Mesenchymal stem cell (in vitro differentiated cells and primary cell): ENCODE data around the gene IWS1.

Experiments
- DNase-seq: peaks from one replicate; pipeline ENCODE4 v3.0.0-alpha.2; 2013
- H2AFZ ChIP-seq: one replicate; pipeline ENCODE4 v1.6.1; 2013; ENCODE audit warnings: low read depth, mild to moderate bottlenecking, control low read depth, inconsistent platforms, low read length, moderate library complexity
- H2AK5ac ChIP-seq: 2 replicates; pipeline ENCODE4 v1.6.1; 2013; ENCODE audit warnings: low read length, moderate library complexity, mild to moderate bottlenecking, inconsistent platforms; ENCODE audit not compliant: severe bottlenecking
- H2BK120ac ChIP-seq: one replicate; pipeline ENCODE4 v1.6.1; 2013; ENCODE audit warnings: low read depth, mild to moderate bottlenecking, inconsistent platforms, low read length, moderate library complexity
- H2BK12ac ChIP-seq, 2 experiments: one replicate each; pipeline ENCODE4 v1.6.1; 2013; ENCODE audit warnings: inconsistent platforms in 2 of 2, low read length in 2 of 2, mild to moderate bottlenecking in 2 of 2, moderate library complexity in 2 of 2, control low read depth in 1 of 2
- H2BK15ac ChIP-seq: one replicate; pipeline ENCODE4 v1.6.1; 2013; ENCODE audit warnings: mild to moderate bottlenecking, low read depth, inconsistent platforms; ENCODE audit not compliant: poor library complexity, severe bottlenecking
- H2BK5ac ChIP-seq: 2 replicates; pipeline ENCODE4 v1.6.1; 2013; ENCODE audit warnings: low read depth, mild to moderate bottlenecking, low read length, control low read depth, inconsistent platforms; ENCODE audit not compliant: poor library complexity, severe bottlenecking
- H3K14ac ChIP-seq, 2 experiments: one replicate each; pipeline ENCODE4 v1.6.1; 2013; ENCODE audit warnings: inconsistent platforms in 2 of 2, low read length in 2 of 2, control low read depth in 1 of 2, mild to moderate bottlenecking in 1 of 2, moderate library complexity in 1 of 2
- H3K18ac ChIP-seq, 2 experiments: one replicate each; pipeline ENCODE4 v1.6.1; 2013; ENCODE audit warnings: inconsistent platforms in 2 of 2, low read length in 2 of 2, control low read depth in 1 of 2, low read depth in 1 of 2, mild to moderate bottlenecking in 1 of 2
- H3K23ac ChIP-seq, 2 experiments: one replicate each; pipeline ENCODE4 v1.6.1; 2013; ENCODE audit warnings: inconsistent platforms in 2 of 2, low read length in 2 of 2, mild to moderate bottlenecking in 2 of 2, moderate library complexity in 2 of 2, control low read depth in 1 of 2
- H3K27ac ChIP-seq: 2 replicates; pipeline ENCODE4 v1.5.1; 2013; ENCODE audit warnings: mild to moderate bottlenecking, moderate library complexity, low read length, control low read depth, inconsistent platforms; ENCODE audit not compliant: poor library complexity, severe bottlenecking
- H3K27me3 ChIP-seq, 2 experiments: 2 replicates each; pipeline versions ENCODE4 v1.6.1 to v1.7.0; 2013; ENCODE audit warnings: low read length in 2 of 2, mild to moderate bottlenecking in 2 of 2, moderate library complexity in 2 of 2, control low read depth in 1 of 2, inconsistent platforms in 1 of 2; ENCODE audit not compliant: control insufficient read depth in 1 of 2, insufficient read depth in 1 of 2
- H3K36me3 ChIP-seq, 2 experiments: 2 replicates each; pipeline versions ENCODE4 v1.6.1 to v1.7.0; 2013; ENCODE audit warnings: low read length in 2 of 2, control low read depth in 1 of 2, inconsistent platforms in 1 of 2, low read depth in 1 of 2, mild to moderate bottlenecking in 1 of 2; ENCODE audit not compliant: insufficient read depth in 2 of 2, control insufficient read depth in 1 of 2
- H3K4ac ChIP-seq, 2 experiments: one replicate each; pipeline ENCODE4 v1.6.1; 2013; ENCODE audit warnings: inconsistent platforms in 2 of 2, low read length in 2 of 2, mild to moderate bottlenecking in 2 of 2, moderate library complexity in 2 of 2, control low read depth in 1 of 2, low read depth in 1 of 2
- H3K4me1 ChIP-seq: 2 replicates; pipeline ENCODE4 v1.6.1; 2013; ENCODE audit warnings: low read depth, low read length, control low read depth; ENCODE audit not compliant: control insufficient read depth, insufficient read depth
- H3K4me2 ChIP-seq: 2 replicates; pipeline ENCODE4 v1.6.1; 2013; ENCODE audit warnings: low read length, mild to moderate bottlenecking, inconsistent platforms; ENCODE audit not compliant: poor library complexity, severe bottlenecking
- H3K4me3 ChIP-seq, 2 experiments: 2 replicates each; pipeline versions ENCODE4 v1.5.1 to v1.7.0; 2013; ENCODE audit warnings: low read length in 2 of 2, mild to moderate bottlenecking in 2 of 2, control low read depth in 1 of 2, low read depth in 1 of 2; ENCODE audit not compliant: insufficient read depth in 1 of 2
- H3K79me1 ChIP-seq: replicated peaks from 2 replicates; pipeline ENCODE4 v1.6.1; 2013; ENCODE audit warnings: mild to moderate bottlenecking, control low read depth, low read length, inconsistent platforms; ENCODE audit not compliant: poor library complexity, severe bottlenecking
- H3K9ac ChIP-seq: 2 replicates; pipeline ENCODE4 v1.7.0; 2013; ENCODE audit warnings: mild to moderate bottlenecking, low read length, moderate library complexity
- H3K9me3 ChIP-seq: 2 replicates; pipeline ENCODE4 v1.7.0; 2013; ENCODE audit warnings: mild to moderate bottlenecking, low read length; ENCODE audit not compliant: control insufficient read depth
- H4K8ac ChIP-seq: one replicate; pipeline ENCODE4 v1.6.1; 2013; ENCODE audit warnings: inconsistent platforms, mild to moderate bottlenecking, low read length, moderate library complexity
- H4K91ac ChIP-seq: one replicate; pipeline ENCODE4 v1.6.1; 2013; ENCODE audit warnings: mild to moderate bottlenecking, low read length, inconsistent platforms
- WGBS: methylation state at CpG from one replicate; pipeline ENCODE4 v1.1.7; 2013; ENCODE audit warnings: mixed read lengths; 5-methylcytosine and 5-hydroxymethylcytosine counted together

IWS1 gene

DNA sequence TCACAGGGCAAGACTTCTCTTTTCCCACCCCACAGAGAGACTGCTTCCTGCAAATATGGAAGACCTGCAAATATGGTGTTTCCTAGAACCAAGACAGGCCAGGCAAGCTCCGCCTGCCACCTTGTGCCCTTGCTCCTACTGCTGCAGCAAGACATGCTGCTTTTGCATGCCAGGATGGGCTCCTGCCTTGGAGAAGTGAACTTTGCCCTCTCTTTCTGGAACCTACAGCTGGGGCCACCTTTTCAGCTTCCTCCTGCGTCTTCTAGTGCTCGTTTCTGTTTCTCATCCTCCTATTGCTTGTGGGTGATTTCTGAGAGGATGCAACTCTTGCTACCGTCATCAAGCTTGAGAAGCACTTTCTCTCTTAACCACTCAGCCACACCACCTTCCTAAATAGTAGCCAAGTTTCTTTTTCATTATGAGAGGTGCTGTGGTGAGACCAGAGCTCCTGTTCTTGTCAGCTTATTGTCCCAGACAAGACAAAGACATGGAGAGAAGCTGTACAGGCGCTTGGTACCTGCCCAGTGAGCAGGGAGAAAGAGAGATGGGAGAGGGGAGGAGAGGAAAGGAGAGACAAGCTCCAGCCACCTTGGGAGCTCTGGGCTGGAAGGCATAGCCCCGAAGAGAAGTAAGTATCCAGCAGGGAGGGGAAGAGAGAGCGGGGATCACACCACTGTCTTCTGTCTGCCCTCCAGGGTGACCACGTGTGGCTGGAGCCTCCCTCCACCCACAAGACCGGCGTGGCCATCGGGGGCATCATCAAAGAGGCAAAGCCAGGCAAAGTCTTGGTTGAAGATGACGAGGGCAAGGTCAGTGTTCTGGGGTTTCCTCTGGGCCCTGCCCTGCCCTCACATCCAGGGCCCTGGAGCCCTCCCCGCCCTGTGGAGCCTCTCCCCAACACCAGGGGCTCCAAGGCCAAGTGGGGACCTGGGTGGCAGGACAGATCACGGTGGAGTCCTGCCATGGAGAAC lies 37.5 kb upstream of the IWS1 start:
- Histone ChIP-seq H3K14ac (no peak overlapping the region), H3K9me3 (no peaks in the 10 kb centered on the region), H3K4me1 (no peaks in the 10 kb centered on the region), H3K4me3 (no peak overlapping the region), H2BK5ac (no peak overlapping the region), H2BK12ac (no peak overlapping the region), H3K79me1 (no peaks in the 10 kb centered on the region), H3K9ac (no peak overlapping the region), H3K27me3 (peaks cover 20 to 21% of the 10 kb centered on the region in 2 experiments), H2AFZ (no peak overlapping the region), H3K23ac (no peak overlapping the region), H3K36me3 (no peaks in the 10 kb centered on the region), H3K4ac (no peak overlapping the region), H4K91ac (no peak overlapping the region), H3K18ac (no peak overlapping the region), H3K4me2 (no peak overlapping the region), H2AK5ac (no peak overlapping the region), H2BK120ac (no peak overlapping the region), H3K27ac (no peak overlapping the region), H4K8ac (no peak overlapping the region), H2BK15ac (no peak overlapping the region)
- DNase-seq: no peak
- WGBS: 84% methylated on average over 11 of the region's 14 CpGs

DNA sequence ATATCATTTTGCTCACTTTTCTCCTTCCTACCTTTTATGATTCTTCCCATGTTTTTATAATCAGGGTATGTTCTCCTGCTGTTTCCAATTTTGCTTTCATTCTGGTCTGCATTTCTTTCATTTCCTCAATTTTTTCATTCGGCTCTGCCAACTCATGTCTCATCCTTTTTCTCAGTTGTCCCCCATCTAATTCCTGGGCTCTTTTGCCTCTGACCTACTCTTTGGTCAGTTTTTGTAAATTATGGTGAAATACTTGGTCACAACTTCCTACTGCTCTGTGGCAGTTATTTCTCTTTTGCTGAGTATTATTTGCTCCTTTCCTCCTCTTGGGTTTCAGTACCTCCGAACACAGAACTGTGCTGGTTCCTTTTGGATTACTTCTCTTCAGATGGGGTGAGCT lies 36.6 kb upstream of the IWS1 start:
- no peak overlapping the region for H2BK120ac ChIP-seq
- H4K8ac ChIP-seq: no peak overlapping the region
- no peak overlapping the region for H3K18ac ChIP-seq
- H3K4me3 ChIP-seq: no peak overlapping the region
- no peak overlapping the region for H3K4me2 ChIP-seq
- no peaks in the 10 kb centered on the region for H3K4me1 ChIP-seq
- no peak overlapping the region for H3K14ac ChIP-seq
- H3K36me3 ChIP-seq: no peaks in the 10 kb centered on the region
- no CpG with 5 or more reads among the region's 2 CpGs for WGBS
- no peak overlapping the region for H2BK5ac ChIP-seq
- H2AFZ ChIP-seq: no peak overlapping the region
- no peak overlapping the region for H3K27ac ChIP-seq
- H4K91ac ChIP-seq: no peak overlapping the region
- no peaks in the 10 kb centered on the region for H3K9me3 ChIP-seq
- DNase-seq: no peak
- H2AK5ac ChIP-seq: no peak overlapping the region
- H3K79me1 ChIP-seq: no peaks in the 10 kb centered on the region
- H3K23ac ChIP-seq: no peak overlapping the region
- no peak overlapping the region for H3K4ac ChIP-seq
- H3K9ac ChIP-seq: no peak overlapping the region
- no peak overlapping the region for H2BK15ac ChIP-seq
- peaks cover 21 to 23% of the 10 kb centered on the region in 2 experiments for H3K27me3 ChIP-seq
- H2BK12ac ChIP-seq: no peak overlapping the region

DNA sequence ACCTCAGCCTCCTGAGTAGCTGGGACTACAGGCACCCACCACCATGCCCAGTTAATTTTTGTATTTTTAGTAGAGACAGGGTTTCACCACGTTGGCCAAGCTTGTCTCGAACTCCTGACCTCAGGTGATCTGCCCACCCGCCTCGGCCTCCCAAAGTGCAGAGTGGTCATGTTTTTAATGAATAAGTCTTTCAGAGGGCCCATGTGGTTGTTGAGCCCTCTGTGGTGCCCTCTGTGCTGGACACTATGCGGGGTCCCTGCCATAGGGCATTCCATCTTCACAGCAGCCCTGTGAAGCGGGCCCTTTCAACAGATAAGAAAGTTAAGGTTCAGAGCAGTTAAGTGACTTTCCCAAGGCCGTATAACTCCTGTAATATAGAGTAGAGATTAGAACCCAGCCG lies 35.1 kb upstream of the IWS1 start:
- H3K4me3 ChIP-seq: no peak overlapping the region
- H3K79me1 ChIP-seq: no peaks in the 10 kb centered on the region
- peaks cover 13 to 15% of the 10 kb centered on the region in 2 experiments for H3K27me3 ChIP-seq
- H2AFZ ChIP-seq: no peak overlapping the region
- H3K23ac ChIP-seq: no peak overlapping the region
- H3K4me2 ChIP-seq: no peak overlapping the region
- H3K18ac ChIP-seq: no peak overlapping the region
- H2BK5ac ChIP-seq: no peak overlapping the region
- H2AK5ac ChIP-seq: no peak overlapping the region
- DNase-seq: no peak
- no peak overlapping the region for H2BK15ac ChIP-seq
- H3K9me3 ChIP-seq: no peaks in the 10 kb centered on the region
- WGBS: 92% methylated on average over 8 of the region's 8 CpGs
- H4K8ac ChIP-seq: no peak overlapping the region
- H4K91ac ChIP-seq: no peak overlapping the region
- H2BK12ac ChIP-seq: no peak overlapping the region
- no peak overlapping the region for H3K14ac ChIP-seq
- H3K27ac ChIP-seq: no peak overlapping the region
- H3K4ac ChIP-seq: no peak overlapping the region
- H3K9ac ChIP-seq: no peak overlapping the region
- H3K4me1 ChIP-seq: no peaks in the 10 kb centered on the region
- no peaks in the 10 kb centered on the region for H3K36me3 ChIP-seq
- H2BK120ac ChIP-seq: no peak overlapping the region

DNA sequence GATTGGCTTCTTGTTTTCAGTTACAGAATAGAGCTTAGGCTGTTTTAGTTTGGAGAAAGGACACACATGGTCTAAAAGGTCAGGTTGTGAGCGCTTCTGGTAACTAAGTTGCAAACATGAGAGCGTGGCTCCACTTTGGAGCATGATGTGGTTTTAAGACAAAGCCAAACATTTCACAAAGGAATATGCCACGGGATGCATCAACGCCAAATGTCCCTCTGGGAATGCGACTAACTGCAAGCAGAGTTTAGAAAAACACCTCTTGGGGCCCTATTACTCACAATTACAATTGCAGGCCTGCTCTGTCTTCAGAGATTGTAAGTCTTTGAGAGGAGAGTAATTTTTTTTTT lies 34.6 kb upstream of the IWS1 start:
- H3K4me2 ChIP-seq: no peak overlapping the region
- H2BK120ac ChIP-seq: no peak overlapping the region
- peak; percentile 21 for DNase-seq

More for the DNA sequence above, 34.6 kb upstream of the IWS1 start:
- Histone ChIP-seq H3K27me3 (peaks cover 13 to 15% of the 10 kb centered on the region in 2 experiments), H3K14ac (no peak overlapping the region), H3K36me3 (no peaks in the 10 kb centered on the region), H3K9me3 (no peaks in the 10 kb centered on the region), H3K27ac (no peak overlapping the region), H2AFZ (no peak overlapping the region), H4K8ac (no peak overlapping the region), H3K4me3 (no peak overlapping the region), H4K91ac (no peak overlapping the region), H3K79me1 (no peaks in the 10 kb centered on the region), H3K18ac (no peak overlapping the region), H2BK5ac (no peak overlapping the region), H2AK5ac (no peak overlapping the region), H2BK15ac (no peak overlapping the region), H3K4me1 (no peaks in the 10 kb centered on the region), H3K4ac (no peak overlapping the region), H3K23ac (no peak overlapping the region), H2BK12ac (no peak overlapping the region), H3K9ac (peak overlapping the region; percentile 14)
- 74% methylated on average over 5 of the region's 5 CpGs for WGBS
